ENCODE measurements around the gene EIF4E2.

GRCh38 chr2:232528746-232529460 is 21.6 kb upstream of the EIF4E2 start:
- TF ChIP-seq CTCF (IDR thresholded peaks at IDR 0.05; ENCODE audit: poor library complexity) (no peak), EZH2phosphoT487 (IDR thresholded peaks at IDR 0.05; ENCODE audit: low read depth, severe bottlenecking, unreplicated experiment) (no peak), EZH2 (IDR thresholded peaks at IDR 0.05; ENCODE audit: borderline replicate concordance) (no peak)

All from hepatocyte (in vitro differentiated cells).